GM21526 (cell line): ENCODE data around the gene IL15.
"Not testable (repeated sequence)": the region's sequence is repeated elsewhere in the genome, so short reads cannot be mapped to it uniquely, and the experiment has no call there.

Experiments used
- ATAC-seq: cut with Tn5 transposase; IDR thresholded peaks from one replicate; pipeline ENCODE4 v1.9.1; 2021; ENCODE audit warnings: moderate library complexity; ENCODE audit not compliant: unreplicated experiment, low FRiP score

IL15 gene

DNA sequence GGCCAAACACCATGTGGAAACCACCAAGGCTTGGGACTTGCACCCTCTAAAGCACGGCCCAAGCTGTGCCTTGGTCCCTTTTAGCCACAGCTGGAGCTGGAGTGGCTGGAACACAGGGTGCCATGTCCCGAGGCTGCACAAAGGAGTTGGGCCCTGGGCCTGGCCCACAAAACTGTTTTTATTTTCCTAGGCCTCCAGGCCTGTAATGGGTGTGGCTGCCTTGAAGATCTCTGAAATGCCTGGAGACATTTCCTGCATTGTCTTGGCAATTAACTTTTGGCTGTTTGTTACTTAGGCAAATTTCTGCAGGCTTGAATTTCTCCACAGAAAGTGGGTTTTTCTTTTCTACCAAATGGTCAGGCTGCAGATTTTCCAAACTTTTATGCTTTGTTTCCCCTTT lies 55.7 kb downstream of the IL15 start:
- ATAC-seq = no peak

DNA sequence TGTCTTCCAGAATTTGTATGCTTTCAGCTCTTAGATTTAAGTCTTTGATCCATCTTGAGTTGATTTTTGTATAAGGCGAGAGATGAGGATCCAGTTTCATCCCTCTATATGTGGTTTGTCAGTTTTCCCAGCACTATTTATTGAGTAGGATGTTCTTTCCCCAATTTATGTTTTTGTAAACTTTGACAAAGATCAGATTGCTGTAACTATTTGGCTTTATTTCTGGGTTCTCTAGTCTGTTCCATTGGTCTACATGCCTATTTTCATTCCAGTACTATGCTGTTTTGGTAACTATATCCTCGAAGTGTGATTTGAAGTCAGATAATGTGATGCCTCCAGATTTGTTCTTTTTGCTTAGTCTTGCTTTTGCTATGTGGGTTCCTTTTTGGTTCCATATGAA lies 60.7 kb downstream of the IL15 start:
- no peak for ATAC-seq

DNA sequence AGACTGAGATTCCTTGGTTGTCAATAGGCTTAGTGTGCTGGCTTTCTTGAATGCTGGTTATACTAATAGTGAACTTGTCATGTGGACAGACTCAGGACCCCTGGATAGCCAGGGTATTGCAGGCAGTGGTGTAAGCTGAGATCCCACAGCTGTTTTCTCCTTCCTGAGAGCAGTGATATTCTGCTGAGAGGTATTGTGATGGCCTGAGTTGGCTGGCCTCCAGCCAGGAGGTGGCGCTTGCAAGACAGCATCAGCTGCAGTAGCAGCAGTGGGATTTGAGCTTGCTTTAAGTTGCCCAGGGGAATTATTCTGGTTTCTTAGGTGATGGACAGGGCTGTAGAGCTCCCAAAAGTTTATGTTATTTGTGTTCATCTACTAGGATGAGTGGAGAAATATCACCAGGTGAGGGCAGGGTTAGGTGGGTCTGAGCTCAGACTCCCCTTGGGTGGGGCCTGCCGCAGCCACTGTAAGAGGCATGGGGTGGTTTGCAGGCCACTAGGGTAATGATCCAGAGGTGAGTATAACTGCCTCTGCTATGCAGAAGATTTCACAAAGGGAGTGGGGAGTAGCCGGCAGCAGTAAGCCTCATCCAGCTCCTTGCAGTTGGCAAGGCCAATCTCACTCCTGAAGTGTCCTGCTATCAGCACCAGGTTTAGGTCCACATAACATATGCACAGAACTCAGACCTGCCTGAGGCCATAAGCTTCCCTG lies 66.2 kb downstream of the IL15 start:
- no peak for ATAC-seq

DNA sequence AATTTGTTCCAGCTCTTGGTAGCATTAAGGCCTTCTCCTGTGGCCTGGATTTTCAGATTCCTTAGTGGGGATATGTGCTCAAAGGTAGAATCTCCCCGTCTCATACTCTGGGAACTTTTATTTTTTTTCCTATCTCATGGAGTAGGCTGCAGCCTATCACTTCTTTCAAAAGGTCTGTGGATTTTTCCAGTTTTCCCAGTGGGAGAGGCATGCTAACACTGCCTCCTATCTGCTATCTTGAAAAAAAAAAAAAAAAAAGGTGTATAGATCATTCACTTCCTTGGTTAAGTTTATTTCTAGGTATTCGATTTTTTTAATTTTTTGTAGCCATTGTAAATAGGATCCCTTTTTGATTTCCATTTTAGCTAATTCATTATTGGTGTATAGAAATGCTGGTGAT lies 67.1 kb downstream of the IL15 start:
- no peak for ATAC-seq

DNA sequence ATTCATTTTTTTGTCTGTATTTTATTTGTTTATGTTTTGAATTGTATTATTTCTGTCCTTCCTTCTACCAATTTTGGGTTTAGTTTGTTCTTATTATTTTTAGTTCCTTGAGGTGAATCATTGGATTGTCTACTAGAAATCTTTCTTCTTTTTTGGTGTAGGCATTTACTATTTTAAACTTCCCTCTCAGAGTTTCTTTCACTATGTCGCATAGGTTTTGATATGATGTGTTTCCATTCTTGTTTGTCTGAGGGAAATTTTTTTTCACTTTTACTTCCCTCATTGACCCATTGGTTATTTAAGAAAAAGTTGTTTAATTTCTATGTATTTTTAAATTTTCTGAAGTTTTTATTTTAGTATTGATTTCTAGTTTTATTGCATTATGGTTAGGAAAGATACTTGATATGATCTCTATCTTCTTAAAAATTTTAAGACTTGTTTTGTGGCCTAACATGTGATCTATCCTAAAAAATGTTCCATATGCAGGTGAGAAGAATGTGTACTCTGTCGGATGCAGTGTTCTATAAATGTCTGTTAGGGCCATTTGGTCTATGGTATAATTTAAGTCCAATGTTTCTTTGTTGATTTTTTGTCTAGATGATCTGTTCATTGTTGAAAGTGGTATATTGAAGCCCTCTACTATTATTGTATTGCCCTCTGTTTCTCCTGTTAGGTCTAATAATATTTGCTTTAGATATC lies 68.8 kb downstream of the IL15 start:
- ATAC-seq = peak; percentile 73

DNA sequence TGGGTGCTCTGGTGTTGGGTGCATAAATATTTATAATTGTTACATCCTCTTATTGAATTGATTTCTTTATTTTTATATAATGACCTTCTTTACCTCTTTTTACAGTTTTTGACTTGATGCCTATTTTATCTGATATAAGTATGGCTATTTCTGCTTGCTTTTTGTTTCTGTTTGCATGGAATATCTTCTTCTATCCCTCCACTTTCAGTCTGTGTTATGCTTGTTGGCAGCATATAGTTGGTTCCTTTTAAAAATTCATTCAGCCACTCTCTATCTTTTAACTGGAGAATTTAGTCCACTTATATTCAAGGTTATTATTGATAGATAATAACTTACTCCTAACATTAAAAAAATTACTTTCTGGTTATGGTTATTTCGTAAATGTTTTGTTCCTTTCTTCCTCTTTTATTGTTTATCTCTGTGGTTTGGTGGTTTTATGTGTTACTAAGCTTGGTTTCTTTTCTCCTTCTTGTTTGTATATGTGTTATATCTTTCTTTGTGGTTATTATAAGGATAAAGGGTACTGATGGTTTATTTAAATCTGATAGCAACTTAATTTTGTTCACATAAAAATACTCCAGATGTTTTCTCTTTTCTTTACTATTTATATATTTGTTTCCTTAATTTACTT lies 69.5 kb downstream of the IL15 start:
- peak; percentile 58 for ATAC-seq

DNA sequence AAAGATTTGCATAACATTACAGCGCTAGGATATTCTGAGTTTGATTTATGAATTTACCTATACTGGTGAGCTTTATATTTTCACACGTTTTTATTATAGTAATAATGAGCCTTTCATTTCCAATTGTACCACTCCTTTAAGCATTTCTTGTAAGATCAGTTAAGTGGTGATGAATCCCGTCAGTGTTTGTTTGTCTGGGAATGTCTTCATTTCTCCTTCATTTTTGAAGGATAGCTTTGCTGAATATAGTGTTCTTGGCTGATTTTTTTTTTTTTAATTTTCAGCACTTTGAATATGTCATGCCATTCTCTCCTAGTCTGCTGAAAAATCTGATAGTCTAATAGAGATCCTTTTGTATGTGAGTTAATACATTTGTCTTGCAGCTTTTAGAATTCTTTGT lies 70.1 kb downstream of the IL15 start:
- peak; percentile 7 for ATAC-seq

DNA sequence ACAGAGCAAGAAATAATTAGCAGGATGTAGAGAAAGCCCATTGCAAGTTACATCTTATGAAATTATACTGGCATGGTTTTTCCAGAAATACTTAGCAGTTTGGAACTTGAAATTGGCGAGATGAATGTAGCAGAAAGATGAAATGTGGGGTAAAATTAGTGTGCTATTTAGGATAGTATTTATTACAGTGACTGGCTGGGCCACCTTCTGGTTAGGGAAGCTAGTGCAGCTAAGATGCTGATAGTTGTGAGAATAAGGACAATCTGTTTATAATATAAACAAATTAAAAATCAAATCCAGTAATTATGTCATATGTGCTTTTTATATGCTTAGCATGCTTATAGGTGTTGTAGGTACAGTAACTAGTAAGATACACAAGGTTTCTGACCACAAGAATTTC lies 74.8 kb downstream of the IL15 start:
- peak; percentile 69 for ATAC-seq

DNA sequence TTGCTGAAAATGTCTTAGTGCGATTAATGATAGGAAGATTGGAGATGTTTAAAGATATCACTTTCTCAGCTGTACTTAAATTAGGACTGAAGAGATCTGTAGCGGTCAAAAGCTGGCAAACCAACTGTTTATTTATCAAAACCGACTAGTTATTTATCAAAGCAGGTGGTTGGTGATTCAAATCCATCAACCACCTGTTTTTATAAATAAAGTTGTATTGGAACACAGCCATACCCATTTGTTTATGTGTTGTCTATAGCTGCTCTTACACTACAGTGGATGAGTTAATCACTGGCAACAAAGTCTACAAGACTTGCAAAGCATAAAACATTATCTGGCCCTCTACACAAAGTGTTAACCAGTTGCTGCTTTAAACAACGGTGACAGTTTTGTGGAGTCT lies 76.8 kb downstream of the IL15 start:
- ATAC-seq = no peak

DNA sequence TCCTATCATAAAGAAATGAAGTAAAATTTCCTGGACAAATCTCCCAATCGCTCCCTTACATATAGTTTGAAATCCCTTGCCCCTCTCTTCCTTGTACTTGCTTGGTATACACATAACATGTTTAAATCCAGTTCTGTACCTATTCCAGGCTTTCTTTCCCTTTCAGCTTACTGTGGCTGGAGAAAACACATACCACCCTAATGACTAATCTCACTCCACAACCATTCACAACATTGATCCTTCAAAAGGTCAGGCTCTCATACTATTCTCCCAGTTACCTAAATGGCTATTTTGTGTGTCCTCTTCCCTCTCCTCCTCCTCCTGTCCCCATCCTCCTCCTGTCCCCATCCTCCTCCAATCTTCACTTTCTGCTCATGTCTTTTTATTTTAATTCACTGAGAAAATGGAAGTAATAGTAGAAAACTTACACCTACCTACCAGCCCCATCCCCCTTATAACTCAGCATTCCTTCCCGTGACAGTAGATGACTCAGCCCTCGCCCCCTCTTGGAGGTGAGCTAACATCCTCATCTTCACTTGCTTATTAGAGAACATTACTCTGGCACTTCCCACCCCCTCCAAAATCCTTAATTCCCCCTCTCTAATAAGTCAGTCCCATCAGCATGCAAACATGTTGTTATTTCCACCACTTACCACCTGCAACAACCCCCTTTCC lies 77.5 kb downstream of the IL15 start:
- ATAC-seq = no peak

DNA sequence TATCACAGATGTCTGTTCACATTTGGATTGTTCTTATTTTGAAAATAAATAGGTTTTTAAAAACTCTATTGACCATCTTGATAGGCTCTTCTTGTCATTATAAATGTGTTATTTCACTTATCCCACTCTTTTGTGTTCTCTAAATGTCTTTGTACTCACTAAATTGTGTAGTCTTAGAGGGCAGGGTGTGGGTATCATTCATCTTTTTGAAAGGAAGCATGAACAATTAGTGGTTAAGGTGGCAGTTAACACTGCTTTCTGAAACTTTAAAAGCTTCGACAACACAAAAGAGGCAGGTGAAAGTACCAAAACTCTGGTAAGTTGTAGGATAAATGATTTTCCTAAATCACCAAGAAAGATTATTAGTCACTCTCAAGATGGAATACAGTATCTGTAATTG lies 83.2 kb downstream of the IL15 start:
- ATAC-seq = no peak

DNA sequence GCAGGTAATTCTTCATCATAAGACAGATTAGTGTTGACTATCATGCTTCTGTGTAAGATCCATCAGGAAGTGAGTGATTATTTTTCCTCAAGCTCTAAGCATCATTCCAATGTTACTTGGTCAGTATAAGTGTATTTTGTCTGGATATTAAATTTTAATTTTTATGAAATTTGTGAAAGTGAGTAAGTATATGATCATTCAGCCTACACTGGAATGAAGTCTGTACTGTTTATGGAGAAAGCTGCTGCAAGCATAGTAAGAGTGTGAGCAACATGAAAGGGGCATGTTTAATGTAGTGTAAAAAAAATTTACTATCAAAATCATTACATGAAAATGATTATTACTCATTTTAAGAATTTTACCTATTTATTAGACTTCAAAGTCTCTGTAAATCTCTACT lies 84.8 kb downstream of the IL15 start:
- no peak for ATAC-seq

DNA sequence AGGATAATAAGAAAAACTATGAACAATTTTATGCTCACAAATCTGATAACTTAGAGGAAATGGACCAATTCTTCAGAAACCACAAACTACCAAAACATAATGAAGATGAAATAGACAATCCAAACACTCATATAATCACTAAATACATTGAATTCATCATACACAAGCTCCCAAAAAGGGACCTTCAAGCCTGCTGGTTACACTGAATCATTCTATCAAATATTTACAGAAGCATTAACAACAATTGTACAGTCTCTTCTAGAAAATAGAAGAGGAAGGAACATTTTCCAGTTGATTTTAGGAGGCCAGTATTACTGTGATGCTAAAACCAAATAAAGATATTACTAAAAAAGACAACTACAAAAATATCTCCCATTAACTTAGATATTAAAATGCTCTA lies 88.3 kb downstream of the IL15 start:
- no peak for ATAC-seq

DNA sequence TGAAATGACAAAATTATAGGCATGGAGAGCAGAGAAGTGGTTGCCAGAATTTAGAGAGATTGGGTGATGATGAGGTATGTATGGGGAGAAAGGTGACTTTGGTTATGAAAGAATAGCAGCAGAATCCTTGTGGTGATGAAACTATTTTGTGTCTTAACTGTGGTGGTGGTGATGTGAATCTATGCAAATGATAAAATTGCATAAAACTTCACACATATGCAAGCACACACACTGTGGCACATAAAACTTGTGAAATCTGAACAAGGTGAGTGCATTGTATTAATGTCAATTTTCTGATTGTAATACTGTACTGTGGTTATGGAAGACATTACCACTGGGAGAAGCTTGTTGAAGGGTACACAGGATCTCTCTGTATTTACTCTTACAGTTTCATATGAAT lies 91.0 kb downstream of the IL15 start:
- no peak for ATAC-seq

DNA sequence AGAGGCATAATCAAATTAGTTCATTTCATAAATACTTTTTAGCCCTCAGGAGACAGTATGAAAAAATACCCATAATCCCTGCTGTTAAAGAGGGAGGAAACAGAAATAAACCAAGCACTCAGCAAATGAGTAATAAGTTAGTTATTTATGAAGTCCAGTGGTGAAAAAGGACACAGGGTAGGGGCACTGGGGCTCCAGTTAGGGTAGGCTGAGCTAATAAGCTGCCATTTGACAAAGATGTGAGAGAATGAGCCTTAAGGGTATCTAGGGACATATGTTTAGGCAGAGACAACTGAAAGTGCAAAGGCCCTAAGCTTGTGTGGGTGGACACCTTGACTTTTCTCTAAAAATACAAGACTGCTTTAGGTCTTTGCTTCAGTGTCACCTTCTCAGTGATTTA lies 94.4 kb downstream of the IL15 start:
- ATAC-seq = no peak

DNA sequence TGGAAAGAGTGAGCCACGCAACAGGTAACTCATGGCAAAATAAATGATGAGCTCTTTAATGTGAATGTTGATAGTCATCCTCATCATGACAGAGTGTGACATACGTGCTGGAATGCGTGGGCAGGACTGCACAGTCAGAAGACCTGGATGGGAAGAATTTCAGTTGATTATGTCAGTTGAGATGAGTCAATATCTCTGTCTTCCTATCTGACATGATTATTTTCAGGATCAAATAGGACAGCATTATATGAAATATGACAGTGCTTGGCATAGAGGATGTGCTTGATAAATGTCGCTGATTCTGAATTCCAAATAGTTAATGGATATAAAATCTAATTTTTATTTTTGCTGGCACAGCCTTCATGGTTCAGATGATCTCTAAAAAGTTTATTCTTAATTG lies 95.1 kb downstream of the IL15 start:
- no peak for ATAC-seq

DNA sequence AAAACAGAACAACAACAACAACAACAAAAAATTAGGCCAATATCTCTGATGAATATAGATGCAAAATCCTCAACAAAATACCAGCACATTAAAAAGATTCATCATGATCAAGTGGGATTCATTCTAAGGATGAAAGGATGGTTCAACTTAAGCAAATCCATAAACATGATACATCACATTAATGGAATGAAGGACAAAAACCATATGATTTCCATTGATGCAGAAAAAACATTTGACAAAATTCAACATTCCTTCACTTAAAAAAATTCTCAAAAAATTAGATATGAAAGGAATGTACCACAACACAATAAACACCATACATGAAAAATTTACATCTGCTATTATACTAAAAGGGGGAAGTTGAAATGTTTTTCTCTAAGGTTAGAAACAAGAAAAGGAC lies 103.3 kb downstream of the IL15 start:
- ATAC-seq = no peak

DNA sequence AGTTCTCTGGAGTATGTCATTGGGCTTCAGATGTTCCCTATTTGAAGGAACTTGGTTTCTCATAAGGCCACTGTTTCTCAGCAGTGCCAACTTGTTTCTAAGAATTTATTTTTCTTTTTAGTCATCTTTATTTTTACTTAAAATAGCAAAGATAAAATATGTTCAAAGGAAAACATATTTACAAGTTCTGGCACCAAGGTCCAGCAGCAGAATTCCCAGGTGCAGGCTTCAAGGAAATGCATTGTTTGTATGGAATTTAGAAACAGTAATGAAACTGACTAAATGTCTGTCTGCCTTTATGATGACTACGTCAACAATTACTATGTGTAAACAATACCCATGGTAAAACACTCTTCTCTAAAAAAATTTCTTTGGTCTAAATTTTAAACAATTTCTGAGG lies 109.6 kb downstream of the IL15 start:
- no peak for ATAC-seq

DNA sequence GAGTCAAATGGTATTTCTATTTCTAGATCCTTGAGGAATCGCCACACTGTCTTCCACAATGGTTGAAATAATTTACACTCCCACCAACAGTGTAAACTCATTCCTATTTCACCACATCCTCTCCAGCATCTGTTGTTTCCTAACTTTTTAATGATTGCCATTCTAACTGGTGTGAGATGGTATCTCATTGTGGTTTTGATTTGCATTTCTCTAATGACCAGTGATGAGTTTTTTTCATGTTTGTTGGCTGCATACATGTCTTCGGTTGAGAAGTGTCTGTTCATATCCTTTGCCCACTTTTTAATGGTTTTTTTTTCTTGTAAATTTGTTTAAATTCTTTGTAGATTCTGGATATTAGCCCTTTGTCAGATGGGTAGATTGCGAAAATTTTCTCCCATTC lies 115.4 kb downstream of the IL15 start:
- ATAC-seq = not testable (repeated sequence)

DNA sequence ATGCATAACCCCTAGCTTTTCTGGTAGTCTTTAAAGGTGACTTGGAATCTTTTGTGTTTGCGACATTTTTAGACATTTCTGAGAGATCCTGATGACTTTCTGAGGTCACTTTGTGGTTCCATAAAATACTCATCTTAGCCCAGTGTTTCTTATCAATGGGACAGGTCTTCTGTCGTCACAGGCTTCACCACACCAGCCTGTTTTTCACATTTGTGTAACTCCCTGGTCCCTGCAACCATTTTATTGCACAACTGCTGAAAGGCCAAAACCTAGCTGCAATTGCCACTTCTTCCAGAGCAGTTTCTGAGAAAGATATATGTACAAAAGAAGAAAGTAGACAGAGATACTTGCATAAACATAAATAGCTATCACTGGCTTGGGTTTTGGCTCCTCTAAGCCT lies 120.9 kb downstream of the IL15 start:
- ATAC-seq = no peak

DNA sequence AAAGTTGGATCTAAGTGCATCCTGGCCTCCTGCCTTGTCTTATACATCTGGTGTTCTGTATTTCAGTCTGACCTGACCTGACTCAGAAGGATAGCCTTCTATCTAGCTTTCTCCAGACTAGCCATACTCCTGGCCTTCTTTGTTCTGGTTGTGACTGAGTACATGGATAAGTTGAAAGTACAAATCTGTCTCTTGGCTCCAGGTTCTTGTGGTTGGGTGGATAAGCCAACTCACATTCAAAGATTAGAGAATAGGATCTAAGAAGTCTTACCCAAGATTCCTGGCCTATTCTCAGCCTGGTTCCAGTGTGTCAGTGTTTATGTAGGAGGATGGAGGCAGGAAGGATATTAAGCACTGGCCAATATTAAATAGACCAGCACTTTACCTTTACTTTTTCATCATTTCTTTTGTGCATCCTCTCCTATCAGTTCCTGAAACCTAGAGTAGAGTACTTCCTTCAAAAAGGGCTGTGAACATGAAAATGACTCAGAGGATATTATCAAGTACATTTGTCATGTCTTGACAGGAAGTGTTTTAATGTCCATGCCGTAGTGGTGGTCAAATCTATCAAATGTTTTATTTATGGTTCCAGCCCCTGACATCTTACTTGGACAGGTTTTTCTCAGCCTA lies 123.5 kb downstream of the IL15 start:
- ATAC-seq = no peak
